RWPE1 (cell line): ENCODE data around the gene CCM2L.

Experiments
- CTCF ChIA-PET: fragments of 350-600 bp; sonication (Branson Sonifier 250); formaldehyde crosslinking; extraction: SDS; loops from one replicate; lab custom pipeline; 2021; lab: Yijun Ruan, JAX
- POLR2A ChIA-PET: fragments of 400-600 bp; formaldehyde crosslinking; extraction: SDS; loops from one replicate; lab custom pipeline; 2020; ENCODE audit warnings: antibody characterized with exemption; ENCODE audit not compliant: low non-redundant PET; lab: Yijun Ruan, JAX
- DNase-seq: peaks from one replicate; pipeline ENCODE4 v3.0.0; 2012; ENCODE audit warnings: low spot score
- H3K27ac ChIP-seq: fragments of 450-650 bp; 2 replicates; pipeline ENCODE4 v1.5.1; 2017
- TF ChIP-seq, protein P1 (sequence below): fragments of 450-650 bp; conservative IDR thresholded peaks from 2 replicates; pipeline ENCODE4 v1.5.1; 2017; ENCODE audit warnings: low read depth, mild to moderate bottlenecking

Gene CCM2L

DNA sequence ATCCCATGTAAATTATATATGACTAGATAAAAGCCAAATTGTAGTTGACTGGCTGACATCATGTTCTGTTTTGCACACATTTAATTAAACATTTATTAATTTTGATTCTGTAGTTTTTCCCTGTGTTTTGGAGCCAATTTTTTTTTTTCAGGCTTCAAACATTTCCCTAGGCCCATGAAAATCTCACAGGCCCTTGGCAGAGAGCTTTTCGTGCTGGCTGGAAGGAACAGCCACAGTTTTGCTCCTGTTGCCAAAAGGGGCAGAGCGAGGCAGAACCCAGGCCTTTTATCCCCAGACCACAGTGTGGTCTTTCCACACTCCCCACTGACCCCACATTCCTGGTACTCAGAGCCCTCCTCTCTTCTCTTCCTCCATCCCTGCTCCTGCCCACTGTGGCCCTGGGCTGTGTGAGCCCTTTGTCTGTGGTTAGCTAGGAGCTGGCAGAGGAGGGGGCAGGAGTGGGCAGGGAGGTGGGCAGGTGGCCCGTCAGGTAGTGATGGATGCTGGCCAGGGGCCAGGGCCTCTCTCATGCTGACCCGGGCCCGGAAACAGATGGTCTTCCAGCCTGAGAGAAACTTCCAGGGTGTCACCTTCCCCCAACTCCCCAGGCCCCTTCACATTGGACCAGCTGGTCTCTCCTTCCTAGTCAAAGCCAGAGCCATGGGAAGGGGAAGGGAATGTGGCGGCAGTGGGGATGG is 19.4 kb upstream of the CCM2L start:
- ChIA-PET POLR2A (no interaction called here), CTCF (interaction anchor here (0.6 to 0.7 kb wide), 2 partner anchors 19 to 318 kb away, joined by 4 to 7 read pairs; no protein-coding TSS in a partner anchor)
- TF ChIP-seq, protein P1, sequence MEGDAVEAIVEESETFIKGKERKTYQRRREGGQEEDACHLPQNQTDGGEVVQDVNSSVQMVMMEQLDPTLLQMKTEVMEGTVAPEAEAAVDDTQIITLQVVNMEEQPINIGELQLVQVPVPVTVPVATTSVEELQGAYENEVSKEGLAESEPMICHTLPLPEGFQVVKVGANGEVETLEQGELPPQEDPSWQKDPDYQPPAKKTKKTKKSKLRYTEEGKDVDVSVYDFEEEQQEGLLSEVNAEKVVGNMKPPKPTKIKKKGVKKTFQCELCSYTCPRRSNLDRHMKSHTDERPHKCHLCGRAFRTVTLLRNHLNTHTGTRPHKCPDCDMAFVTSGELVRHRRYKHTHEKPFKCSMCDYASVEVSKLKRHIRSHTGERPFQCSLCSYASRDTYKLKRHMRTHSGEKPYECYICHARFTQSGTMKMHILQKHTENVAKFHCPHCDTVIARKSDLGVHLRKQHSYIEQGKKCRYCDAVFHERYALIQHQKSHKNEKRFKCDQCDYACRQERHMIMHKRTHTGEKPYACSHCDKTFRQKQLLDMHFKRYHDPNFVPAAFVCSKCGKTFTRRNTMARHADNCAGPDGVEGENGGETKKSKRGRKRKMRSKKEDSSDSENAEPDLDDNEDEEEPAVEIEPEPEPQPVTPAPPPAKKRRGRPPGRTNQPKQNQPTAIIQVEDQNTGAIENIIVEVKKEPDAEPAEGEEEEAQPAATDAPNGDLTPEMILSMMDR: no peak
- no peak overlapping the region for H3K27ac ChIP-seq
- DNase-seq: no peak

DNA sequence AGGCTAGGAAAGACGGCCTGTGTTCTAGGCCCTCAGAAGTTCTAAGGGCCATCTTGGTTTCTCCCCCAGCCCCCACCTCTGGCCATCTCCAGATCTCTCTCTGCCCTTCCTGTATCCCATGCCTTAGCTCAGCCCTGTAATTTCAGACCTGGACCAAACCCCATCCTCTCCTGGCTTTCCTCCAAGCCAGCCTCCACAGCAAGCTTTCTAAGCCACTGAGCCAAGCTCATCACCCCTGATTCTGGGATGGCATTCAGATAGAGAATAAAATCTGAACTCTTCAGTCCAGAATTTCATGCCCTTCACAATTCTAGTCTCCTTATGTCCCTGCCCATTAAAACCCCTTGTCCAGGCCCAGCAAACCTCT is 18.9 kb upstream of the CCM2L start:
- CTCF ChIA-PET: interaction anchor here (0.6 kb wide), 1 partner anchor 20 kb away, joined by 7 read pairs; no protein-coding TSS in a partner anchor
- H3K27ac ChIP-seq: no peak overlapping the region
- TF ChIP-seq, protein P1: no peak
- POLR2A ChIA-PET: no interaction called here
- DNase-seq: no peak

DNA sequence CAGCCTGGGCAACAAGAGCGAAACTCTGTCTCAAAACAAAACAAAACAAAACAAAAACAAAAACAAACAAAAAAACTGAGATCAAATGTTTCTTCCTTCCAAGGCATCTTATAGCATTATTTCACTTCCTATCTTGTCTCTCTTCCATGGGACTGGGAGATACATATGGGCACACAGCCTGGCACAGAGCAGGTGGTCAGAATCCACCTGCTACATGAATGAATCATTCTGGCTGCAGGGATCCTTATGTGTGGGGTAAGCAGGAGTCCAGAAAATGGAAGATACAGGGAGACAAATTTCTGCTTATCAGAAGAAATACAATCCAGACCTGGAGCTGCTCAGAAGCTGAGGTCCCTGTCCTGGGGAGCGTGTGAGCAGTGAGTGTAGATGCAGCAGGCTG is 18.2 kb upstream of the CCM2L start:
- POLR2A ChIA-PET: no interaction called here
- no peak for DNase-seq
- CTCF ChIA-PET: interaction anchor here (0.6 to 1.0 kb wide), 2 partner anchors 9 to 27 kb away, joined by 3 read pairs; no protein-coding TSS in a partner anchor
- TF ChIP-seq, protein P1: no peak
- H3K27ac ChIP-seq: no peak overlapping the region

DNA sequence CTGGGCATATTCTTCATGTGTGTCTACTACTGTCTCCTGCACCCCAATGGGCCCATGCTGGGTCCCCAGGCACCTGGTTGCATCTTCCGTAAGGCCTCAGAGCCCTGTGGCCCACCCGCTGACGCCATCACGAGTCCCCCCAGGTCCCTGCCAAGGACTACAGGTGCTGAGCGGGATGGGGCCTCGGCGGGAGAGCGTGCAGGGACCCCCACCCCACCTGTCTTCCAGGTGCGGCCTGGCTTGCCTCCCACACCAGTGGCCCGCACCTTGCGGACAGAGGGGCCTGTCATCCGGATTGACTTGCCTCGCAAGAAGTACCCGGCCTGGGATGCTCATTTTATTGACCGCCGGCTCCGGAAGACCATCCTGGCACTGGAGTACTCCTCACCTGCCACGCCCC is 13.2 kb upstream of the CCM2L start:
- no peak for DNase-seq
- TF ChIP-seq, protein P1: no peak
- CTCF ChIA-PET: no interaction called here
- POLR2A ChIA-PET: no interaction called here
- no peak overlapping the region for H3K27ac ChIP-seq

DNA sequence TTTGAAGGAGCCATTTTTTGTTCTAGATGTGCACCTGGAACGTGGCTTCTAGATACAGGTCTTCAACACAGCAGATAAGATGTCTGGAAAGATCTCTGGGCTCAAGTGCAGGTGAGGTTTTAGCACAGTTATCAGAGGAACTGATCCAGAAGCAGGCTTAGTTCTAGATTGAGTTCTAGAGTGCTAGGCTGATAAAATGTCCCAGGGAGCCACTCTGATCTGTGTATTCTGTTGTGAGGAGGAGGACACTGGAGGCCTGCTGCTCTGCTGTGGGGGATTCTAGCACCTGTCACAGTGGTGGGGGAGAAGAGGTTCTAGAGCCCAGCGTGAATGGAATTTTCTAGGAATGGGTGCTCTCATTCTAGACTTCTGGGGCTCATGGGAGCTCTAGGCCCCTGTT is 12.0 kb upstream of the CCM2L start:
- DNase-seq: no peak
- CTCF ChIA-PET: interaction anchor here (0.6 kb wide), 1 partner anchor 94 kb away, joined by 4 read pairs; no protein-coding TSS in a partner anchor

DNA sequence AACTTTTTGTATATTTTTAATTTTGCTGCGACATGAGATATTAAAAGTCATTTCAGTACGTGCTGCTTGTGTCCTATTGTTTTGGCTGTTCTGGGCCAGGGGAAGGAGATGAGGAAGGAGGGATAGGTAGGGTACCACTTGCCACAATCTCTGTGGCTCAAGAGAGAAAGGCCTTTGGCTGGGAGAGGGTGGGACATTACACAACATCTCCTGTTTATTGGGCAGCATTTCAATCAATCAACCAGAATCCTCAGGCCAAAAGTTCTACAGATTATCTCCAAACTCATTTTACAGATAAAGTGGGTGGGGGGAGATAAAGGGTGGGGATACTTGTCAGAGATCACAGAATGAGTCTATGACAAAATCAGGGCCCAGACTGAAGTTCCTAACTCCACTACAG is 6.9 kb upstream of the CCM2L start:
- ChIA-PET POLR2A (no interaction called here), CTCF (interaction anchor here (1.1 kb wide), 1 partner anchor 14 kb away, joined by 3 read pairs; no protein-coding TSS in a partner anchor)
- peak; percentile 42 for DNase-seq
- H3K27ac ChIP-seq: no peak overlapping the region
- TF ChIP-seq, protein P1: no peak

More for the DNA sequence above, 12.0 kb upstream of the CCM2L start:
- TF ChIP-seq, protein P1: no peak
- POLR2A ChIA-PET: no interaction called here
- H3K27ac ChIP-seq: no peak overlapping the region
